Smooth muscle cell (in vitro differentiated cells): Measurements from ENCODE around the gene CNGA1. TPM values are rescaled to one million over a fixed set of nuclear protein-coding genes. Genes with fewer than 3 reads are reported as not detected.
A peak's percentile ranks its signal among the peaks of the same experiment; 100 is the strongest.
"Not testable (repeated sequence)": the region's sequence is repeated elsewhere in the genome, so short reads cannot be mapped to it uniquely, and the experiment has no call there.

Source experiments
- DNase-seq: peaks from one replicate; lab custom pipeline; 2025; ENCODE audit not compliant: unreplicated experiment; lab: John Stamatoyannopoulos, UW
- H2AFZ ChIP-seq: fragments of 200-600 bp; sonication (generic); 2 replicates; pipeline ENCODE4 v1.6.0; 2016; ENCODE audit warnings: antibody characterized with exemption, low read depth, mild to moderate bottlenecking
- H3F3A ChIP-seq: fragments of 200-600 bp; sonication (generic); 2 replicates; pipeline ENCODE4 v1.6.0; 2017; ENCODE audit warnings: antibody characterized with exemption, low read depth
- H3K27ac ChIP-seq: fragments of 200-600 bp; sonication (generic); 2 replicates; pipeline ENCODE4 v1.5.1; 2016; ENCODE audit warnings: low read depth, mild to moderate bottlenecking
- H3K27me3 ChIP-seq: fragments of 200-600 bp; sonication (generic); 2 replicates; pipeline ENCODE4 v1.6.1; 2016; ENCODE audit warnings: low read depth, mild to moderate bottlenecking
- H3K36me3 ChIP-seq: fragments of 200-600 bp; sonication (generic); 2 replicates; pipeline ENCODE4 v1.5.1; 2016; ENCODE audit warnings: low read depth
- H3K4me1 ChIP-seq: fragments of 200-600 bp; sonication (generic); 2 replicates; pipeline ENCODE4 v1.5.1; 2016; ENCODE audit warnings: low read depth
- H3K4me2 ChIP-seq: fragments of 200-600 bp; sonication (generic); 2 replicates; pipeline ENCODE4 v1.6.0; 2016; ENCODE audit warnings: mild to moderate bottlenecking
- H3K4me3 ChIP-seq: fragments of 200-600 bp; sonication (generic); 2 replicates; pipeline ENCODE4 v1.5.1; 2016; ENCODE audit warnings: mild to moderate bottlenecking
- H3K79me2 ChIP-seq: fragments of 200-600 bp; sonication (generic); 2 replicates; pipeline ENCODE4 v1.6.0; 2016; ENCODE audit warnings: low read depth, mild to moderate bottlenecking
- H3K9ac ChIP-seq: fragments of 200-600 bp; sonication (generic); 2 replicates; pipeline ENCODE4 v1.6.0; 2016; ENCODE audit warnings: low read depth
- H3K9me3 ChIP-seq: fragments of 200-600 bp; sonication (generic); replicated peaks from 2 replicates; pipeline ENCODE4 v1.5.1; 2016; ENCODE audit warnings: low read depth
- H4K20me1 ChIP-seq: fragments of 200-600 bp; sonication (generic); 2 replicates; pipeline ENCODE4 v1.6.0; 2016; ENCODE audit warnings: low read depth
- WGBS: methylation state at CpG from one replicate; pipeline ENCODE4 v1.1.7; 2016; ENCODE audit warnings: low lambda C conversion rate; 5-methylcytosine and 5-hydroxymethylcytosine counted together
- polyA plus RNA-seq: library from polyadenylated mRNA; unstranded; fragments of >200 nt; fragmentation: Nextera tagmentation; extraction: Ambion mirVana; gene quantifications from 2 replicates; pipeline ENCODE4 v1.2.1, GENCODE V29; 2016
- total RNA-seq: library from RNA; depleted of rRNA; stranded (reverse); fragments of >200 nt; gene quantifications from 2 replicates; pipeline ENCODE4 v1.2.3, GENCODE V29; 2014
- TF ChIP-seq, protein P1 (sequence below): fragments of 200-600 bp; sonication (generic); IDR thresholded peaks from 2 replicates; pipeline ENCODE4 v1.5.1; 2017; ENCODE audit warnings: borderline replicate concordance, mild to moderate bottlenecking, antibody characterized with exemption; ENCODE audit not compliant: insufficient read depth, poor library complexity, severe bottlenecking

CNGA1 gene
- total and polyA plus RNA-seq, 2 experiments from 2014 or later = 0.31 to 0.69 TPM

DNA sequence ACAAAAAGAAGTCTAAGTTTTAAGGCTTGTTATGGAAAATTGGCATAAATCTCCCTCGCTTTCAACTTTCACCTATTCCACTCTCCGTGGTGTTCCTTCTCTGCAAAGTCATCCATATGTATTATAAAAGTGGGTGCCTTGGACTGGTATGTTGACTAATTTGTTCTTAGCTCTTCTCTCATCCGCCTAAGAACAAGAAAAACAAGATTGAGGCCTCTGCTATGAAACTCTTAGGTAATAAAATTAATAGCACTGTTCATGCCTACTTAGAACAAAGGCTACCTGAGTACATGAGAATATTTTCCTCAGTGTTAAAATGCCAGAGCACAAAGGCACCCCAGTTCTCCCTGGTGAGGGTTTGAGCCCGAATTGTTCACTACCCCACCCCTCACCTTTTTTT lies 1.3 kb downstream of the CNGA1 start:
- Histone ChIP-seq H3K27ac (peak overlapping the region; percentile 89), H3K27me3 (no peaks in the 10 kb centered on the region)

DNA sequence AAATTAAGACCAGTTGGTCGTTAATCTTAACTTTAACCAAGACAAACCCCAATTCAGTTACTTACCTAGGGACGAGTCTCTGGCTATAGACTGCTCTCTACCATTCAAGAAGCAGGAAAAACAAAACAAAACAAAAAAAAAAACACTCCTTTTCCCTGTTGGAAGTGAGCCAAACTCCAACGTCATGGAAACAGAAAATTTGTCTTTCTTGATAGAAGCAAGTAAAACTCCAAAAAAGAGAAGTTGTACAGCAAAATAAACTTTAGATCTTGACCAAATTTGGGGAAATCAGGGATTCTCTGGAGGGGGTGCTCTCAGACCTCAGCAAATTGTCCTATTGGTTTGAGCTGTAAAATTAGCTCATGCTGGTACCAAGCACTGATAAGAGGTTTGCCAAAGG lies 3.7 kb downstream of the CNGA1 start:
- TF ChIP-seq, protein P1, sequence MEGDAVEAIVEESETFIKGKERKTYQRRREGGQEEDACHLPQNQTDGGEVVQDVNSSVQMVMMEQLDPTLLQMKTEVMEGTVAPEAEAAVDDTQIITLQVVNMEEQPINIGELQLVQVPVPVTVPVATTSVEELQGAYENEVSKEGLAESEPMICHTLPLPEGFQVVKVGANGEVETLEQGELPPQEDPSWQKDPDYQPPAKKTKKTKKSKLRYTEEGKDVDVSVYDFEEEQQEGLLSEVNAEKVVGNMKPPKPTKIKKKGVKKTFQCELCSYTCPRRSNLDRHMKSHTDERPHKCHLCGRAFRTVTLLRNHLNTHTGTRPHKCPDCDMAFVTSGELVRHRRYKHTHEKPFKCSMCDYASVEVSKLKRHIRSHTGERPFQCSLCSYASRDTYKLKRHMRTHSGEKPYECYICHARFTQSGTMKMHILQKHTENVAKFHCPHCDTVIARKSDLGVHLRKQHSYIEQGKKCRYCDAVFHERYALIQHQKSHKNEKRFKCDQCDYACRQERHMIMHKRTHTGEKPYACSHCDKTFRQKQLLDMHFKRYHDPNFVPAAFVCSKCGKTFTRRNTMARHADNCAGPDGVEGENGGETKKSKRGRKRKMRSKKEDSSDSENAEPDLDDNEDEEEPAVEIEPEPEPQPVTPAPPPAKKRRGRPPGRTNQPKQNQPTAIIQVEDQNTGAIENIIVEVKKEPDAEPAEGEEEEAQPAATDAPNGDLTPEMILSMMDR = no peak
- no peak overlapping the region for H3K4me3 ChIP-seq
- H3K79me2 ChIP-seq = no peaks in the 10 kb centered on the region
- 77% methylated on average over 3 of the region's 3 CpGs for WGBS
- no peaks in the 10 kb centered on the region for H3K27me3 ChIP-seq
- no peak overlapping the region for H2AFZ ChIP-seq
- H3K27ac ChIP-seq = no peak overlapping the region
- no peak overlapping the region for H3K4me2 ChIP-seq
- H3K36me3 ChIP-seq = no peaks in the 10 kb centered on the region
- no peaks in the 10 kb centered on the region for H3F3A ChIP-seq
- no peaks in the 10 kb centered on the region for H3K9me3 ChIP-seq
- H4K20me1 ChIP-seq = no peaks in the 10 kb centered on the region
- no peak overlapping the region for H3K9ac ChIP-seq
- H3K4me1 ChIP-seq = no peaks in the 10 kb centered on the region
- no peak for DNase-seq

More for the DNA sequence above, 1.3 kb downstream of the CNGA1 start:
- Histone ChIP-seq H3K9ac (no peak overlapping the region), H3K79me2 (no peaks in the 10 kb centered on the region), H3K4me3 (peak overlapping the region; percentile 73), H2AFZ (no peak overlapping the region), H4K20me1 (no peaks in the 10 kb centered on the region), H3K9me3 (no peaks in the 10 kb centered on the region), H3K4me2 (peak overlapping the region; percentile 91), H3K4me1 (no peaks in the 10 kb centered on the region), H3K36me3 (no peaks in the 10 kb centered on the region), H3F3A (no peaks in the 10 kb centered on the region)
- WGBS = 83% methylated on average over 4 of the region's 4 CpGs
- DNase-seq = no peak
- TF ChIP-seq, protein P1 = no peak

DNA sequence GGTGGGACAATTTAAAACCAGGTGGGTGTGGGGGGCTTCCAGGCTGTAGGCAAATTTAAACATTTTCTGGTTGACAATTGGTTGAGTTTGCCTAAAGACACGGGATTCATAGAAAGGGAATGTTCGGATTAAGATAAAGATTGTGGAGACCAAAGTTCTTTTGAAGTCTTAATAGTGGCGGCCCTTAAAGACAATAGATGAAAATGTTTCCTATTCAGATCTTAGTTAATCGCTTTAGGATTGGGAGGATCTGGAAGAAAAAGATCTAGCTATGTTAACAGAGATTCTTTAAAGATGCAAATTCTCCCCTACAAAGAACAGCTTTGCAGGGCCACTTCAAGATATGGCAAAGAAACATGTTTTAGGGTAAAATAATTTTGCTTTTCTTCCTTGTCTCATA lies 4.8 kb downstream of the CNGA1 start:
- Histone ChIP-seq H3K27me3 (no peaks in the 10 kb centered on the region), H3K27ac (no peak overlapping the region), H3K9ac (no peak overlapping the region), H3K9me3 (peaks cover 6% of the 10 kb centered on the region), H3F3A (no peaks in the 10 kb centered on the region), H2AFZ (no peak overlapping the region), H3K36me3 (no peaks in the 10 kb centered on the region), H3K79me2 (no peaks in the 10 kb centered on the region), H4K20me1 (no peaks in the 10 kb centered on the region), H3K4me2 (no peak overlapping the region), H3K4me3 (no peak overlapping the region), H3K4me1 (no peaks in the 10 kb centered on the region)
- TF ChIP-seq, protein P1 = no peak
- WGBS = 80% methylated on average over 4 of the region's 4 CpGs
- DNase-seq = no peak

DNA sequence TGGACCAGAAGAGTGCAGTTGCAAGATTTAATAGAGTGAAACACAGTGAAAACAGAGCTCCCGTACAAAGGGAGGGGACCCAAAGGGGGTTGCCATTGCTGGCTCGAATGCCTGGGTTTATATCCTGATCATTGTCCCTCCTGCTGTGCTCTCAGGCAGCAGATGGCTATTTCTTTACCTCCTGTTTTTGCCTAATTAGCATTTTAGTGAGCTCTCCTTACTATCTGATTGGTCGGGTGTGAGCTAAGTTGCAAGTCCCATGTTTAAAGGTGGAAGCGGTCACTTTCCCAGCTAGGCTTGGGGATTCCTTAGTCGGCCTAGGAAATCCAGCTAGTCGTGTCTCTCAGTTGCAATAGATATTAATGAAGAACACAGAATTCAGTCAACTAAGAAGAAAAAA lies 5.6 kb downstream of the CNGA1 start:
- not testable (repeated sequence) for H3K79me2 ChIP-seq, H3K27ac ChIP-seq, H2AFZ ChIP-seq, H3K36me3 ChIP-seq, H3K4me2 ChIP-seq, H3K9me3 ChIP-seq, H3F3A ChIP-seq, H3K9ac ChIP-seq, H4K20me1 ChIP-seq, DNase-seq, H3K4me3 ChIP-seq, H3K4me1 ChIP-seq, H3K27me3 ChIP-seq
- WGBS = 81% methylated on average over 6 of the region's 6 CpGs
